ENCODE results near the gene MEX3D.

DNA sequence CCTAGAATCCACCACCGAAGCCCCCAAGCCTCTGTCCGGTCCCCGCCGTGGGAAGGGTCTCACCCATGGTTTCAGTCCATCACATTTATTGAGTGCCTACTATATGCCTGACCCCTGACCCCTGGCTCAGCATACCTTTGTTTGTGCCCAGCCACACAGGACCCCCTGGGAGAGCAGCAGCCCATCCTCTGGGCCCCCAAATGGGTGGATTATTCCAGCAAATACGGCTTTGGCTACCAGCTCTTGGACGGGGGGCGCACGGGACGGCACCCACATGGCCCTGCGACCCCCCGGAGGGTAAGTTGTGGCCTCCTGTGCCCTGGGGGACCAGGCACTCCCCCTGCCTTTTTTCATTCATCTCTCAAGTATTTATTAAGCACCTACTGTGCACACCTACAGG is 36.5 kb downstream of the MEX3D start:
- TF ChIP-seq, protein P1, sequence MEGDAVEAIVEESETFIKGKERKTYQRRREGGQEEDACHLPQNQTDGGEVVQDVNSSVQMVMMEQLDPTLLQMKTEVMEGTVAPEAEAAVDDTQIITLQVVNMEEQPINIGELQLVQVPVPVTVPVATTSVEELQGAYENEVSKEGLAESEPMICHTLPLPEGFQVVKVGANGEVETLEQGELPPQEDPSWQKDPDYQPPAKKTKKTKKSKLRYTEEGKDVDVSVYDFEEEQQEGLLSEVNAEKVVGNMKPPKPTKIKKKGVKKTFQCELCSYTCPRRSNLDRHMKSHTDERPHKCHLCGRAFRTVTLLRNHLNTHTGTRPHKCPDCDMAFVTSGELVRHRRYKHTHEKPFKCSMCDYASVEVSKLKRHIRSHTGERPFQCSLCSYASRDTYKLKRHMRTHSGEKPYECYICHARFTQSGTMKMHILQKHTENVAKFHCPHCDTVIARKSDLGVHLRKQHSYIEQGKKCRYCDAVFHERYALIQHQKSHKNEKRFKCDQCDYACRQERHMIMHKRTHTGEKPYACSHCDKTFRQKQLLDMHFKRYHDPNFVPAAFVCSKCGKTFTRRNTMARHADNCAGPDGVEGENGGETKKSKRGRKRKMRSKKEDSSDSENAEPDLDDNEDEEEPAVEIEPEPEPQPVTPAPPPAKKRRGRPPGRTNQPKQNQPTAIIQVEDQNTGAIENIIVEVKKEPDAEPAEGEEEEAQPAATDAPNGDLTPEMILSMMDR (conservative IDR thresholded peaks at IDR 0.05; ENCODE audit: low read depth, low read length): no peak
- TF ChIP-seq BHLHE40 (IDR thresholded peaks at IDR 0.05; ENCODE audit: low read depth, low read length) (no peak), POLR2A (IDR thresholded peaks at IDR 0.05; ENCODE audit: low read depth, low read length) (no peak), NFE2L2 (IDR thresholded peaks at IDR 0.05; ENCODE audit: low read depth, low read length) (no peak), CEBPB (IDR thresholded peaks at IDR 0.05; ENCODE audit: low read depth, low read length) (no peak), RFX5 (IDR thresholded peaks at IDR 0.05; ENCODE audit: low read depth, low read length) (no peak)

Data from IMR-90 (cell line).